NB4 (cell line): Measurements from ENCODE around the gene XRCC1.

Experiments used
- CTCF ChIP-seq: IDR thresholded peaks from one replicate; pipeline ENCODE4 v1.5.1; 2012; ENCODE audit warnings: low read depth, low read length
- POLR2A ChIP-seq: IDR thresholded peaks from 2 replicates; pipeline ENCODE4 v1.6.1; 2011; ENCODE audit warnings: mild to moderate bottlenecking; ENCODE audit not compliant: insufficient read length; ENCODE audit errors: extremely low read depth

GRCh38 chr19:43563816-43564457 lies 11.4 kb downstream of the XRCC1 start:
- TF ChIP-seq CTCF (no peak), POLR2A (no peak)
